ENCODE measurements around the gene PARD6A. TPM values are rescaled to one million over a fixed set of nuclear protein-coding genes. Genes with fewer than 3 reads are reported as not detected.
A peak's percentile ranks its signal among the peaks of the same experiment; 100 is the strongest.

Gene PARD6A
- total and polyA plus RNA-seq, 3 experiments from 2014 or later = 14.7 to 18.3 (median 16.7) TPM

DNA sequence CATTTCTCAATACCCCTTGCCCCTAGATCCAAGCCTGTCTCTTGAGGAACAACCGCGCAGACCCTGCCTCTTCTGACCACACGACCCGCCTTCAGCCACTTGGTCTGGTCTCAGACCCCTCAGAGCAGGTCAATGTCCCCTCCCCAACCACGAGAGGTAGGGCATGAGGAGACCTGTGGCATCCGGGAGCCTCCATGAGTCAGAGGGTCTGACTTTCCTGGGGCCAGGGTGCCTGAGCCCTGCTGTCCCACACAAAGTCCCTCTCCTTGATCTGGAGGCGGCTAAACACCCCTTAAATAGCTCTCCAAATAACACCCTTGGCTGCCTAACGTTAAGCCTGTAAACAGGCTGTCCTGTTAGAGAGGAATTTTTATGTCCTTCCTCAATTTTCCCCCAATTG, 10.7 kb upstream of the PARD6A start:
- ChIA-PET POLR2A (no interaction called here), CTCF (interaction anchor here (1.0 to 1.3 kb wide), 3 partner anchors 94 to 169 kb away, joined by 3 to 6 read pairs (median 4); partner anchors contain the start of gene ATP6V0D1)
- no peaks in the 10 kb centered on the region for H3K27me3 Mint-ChIP-seq
- Histone ChIP-seq H3K4me1 (ENCODE audit: insufficient read depth, low read length) (peaks cover 19% of the 10 kb centered on the region), H3K9me3 (ENCODE audit: low read length) (no peaks in the 10 kb centered on the region), H3K27ac (ENCODE audit: low read depth, low read length) (no peak overlapping the region), H3K27me3 (ENCODE audit: insufficient read depth, low read length, poor library complexity, severe bottlenecking) (no peaks in the 10 kb centered on the region), H3K36me3 (ENCODE audit: insufficient read depth, low read length) (peaks cover 16% of the 10 kb centered on the region), H3K4me3 (ENCODE audit: low read length) (no peak overlapping the region)
- peaks cover 5 to 65% (median 9%) of the 10 kb centered on the region in 3 donors for H3K36me3 Mint-ChIP-seq
- peak overlapping the region in 4 of 8 donors; percentile 45 to 64 (median 56) for H3K27ac Mint-ChIP-seq
- peak overlapping the region in 2 of 7 donors; percentile 34 to 53 for H3K4me3 Mint-ChIP-seq
- H3K4me1 Mint-ChIP-seq = peaks cover 8 to 23% (median 13%) of the 10 kb centered on the region in 3 donors
- H3K9me3 Mint-ChIP-seq = no peaks in the 10 kb centered on the region
- DNase-seq = no peak

DNA sequence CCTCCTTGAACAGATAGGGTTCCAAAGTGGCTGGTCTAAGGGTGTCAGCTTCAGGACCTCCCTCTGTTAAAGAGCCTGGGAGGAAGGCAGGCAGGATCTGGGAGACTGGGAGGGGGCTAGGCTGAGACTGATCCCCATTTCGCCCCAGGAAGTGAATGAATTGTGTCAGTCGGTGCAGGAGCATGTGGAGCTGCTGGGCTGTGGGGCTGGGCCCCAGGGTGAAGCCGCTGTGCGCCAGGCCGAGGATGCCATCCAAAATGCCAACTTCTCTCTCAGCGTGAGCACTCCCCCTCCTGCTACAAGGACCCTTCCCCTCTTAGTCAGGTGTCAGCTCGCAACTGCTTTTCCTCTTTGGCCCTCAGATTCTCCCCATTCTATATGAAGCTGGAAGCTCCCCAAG, 9.7 kb upstream of the PARD6A start:
- H3K9me3 ChIP-seq (ENCODE audit: low read length) = no peaks in the 10 kb centered on the region
- Mint-ChIP-seq H3K27ac (peak overlapping the region in 4 of 8 donors; percentile 50 to 80 (median 61)), H3K36me3 (peaks cover 5 to 69% (median 9%) of the 10 kb centered on the region in 3 donors), H3K4me1 (peaks cover 8 to 17% (median 8%) of the 10 kb centered on the region in 3 donors), H3K27me3 (no peaks in the 10 kb centered on the region), H3K9me3 (no peaks in the 10 kb centered on the region), H3K4me3 (peak overlapping the region in 1 of 7 donors; percentile 53)
- no peak for DNase-seq
- CTCF ChIA-PET = interaction anchor here (0.7 to 1.3 kb wide), 5 partner anchors 95 to 170 kb away, joined by 3 to 6 read pairs (median 4); partner anchors contain the start of gene ATP6V0D1
- H3K4me3 ChIP-seq (ENCODE audit: low read length) = no peak overlapping the region
- peaks cover 11% of the 10 kb centered on the region for H3K4me1 ChIP-seq (ENCODE audit: insufficient read depth, low read length)
- H3K27me3 ChIP-seq (ENCODE audit: insufficient read depth, low read length, poor library complexity, severe bottlenecking) = no peaks in the 10 kb centered on the region
- POLR2A ChIA-PET = no interaction called here
- H3K27ac ChIP-seq (ENCODE audit: low read depth, low read length) = no peak overlapping the region
- peaks cover 16% of the 10 kb centered on the region for H3K36me3 ChIP-seq (ENCODE audit: insufficient read depth, low read length)

DNA sequence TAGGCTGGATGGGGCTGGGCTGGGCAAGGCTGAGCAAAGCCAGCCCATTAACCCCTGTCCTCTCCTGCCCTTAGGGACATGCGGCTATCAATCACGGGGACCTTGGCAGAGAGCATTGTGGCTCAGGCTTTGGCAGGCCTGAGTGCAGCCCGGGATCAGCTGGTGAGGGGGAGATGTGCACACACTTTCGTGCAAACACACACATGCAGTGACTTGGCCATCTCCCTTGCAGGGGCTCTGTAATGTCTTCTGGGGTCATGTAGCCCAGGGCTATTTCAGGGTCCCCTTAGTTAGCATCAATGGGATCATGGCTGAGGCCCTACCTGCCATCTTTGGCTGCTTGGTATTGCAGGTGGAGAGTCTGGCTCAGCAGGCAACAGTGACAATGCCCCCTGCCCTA, 8.9 kb upstream of the PARD6A start:
- POLR2A ChIA-PET = no interaction called here
- peaks cover 5 to 11% (median 8%) of the 10 kb centered on the region in 3 donors for H3K4me1 Mint-ChIP-seq
- H3K4me3 ChIP-seq (ENCODE audit: low read length) = no peak overlapping the region
- H3K36me3 ChIP-seq (ENCODE audit: insufficient read depth, low read length) = peaks cover 16% of the 10 kb centered on the region
- peak overlapping the region in 1 of 7 donors; percentile 61 for H3K4me3 Mint-ChIP-seq
- H3K9me3 ChIP-seq (ENCODE audit: low read length) = no peaks in the 10 kb centered on the region
- no peaks in the 10 kb centered on the region for H3K9me3 Mint-ChIP-seq
- H3K4me1 ChIP-seq (ENCODE audit: insufficient read depth, low read length) = peaks cover 3% of the 10 kb centered on the region
- H3K27me3 ChIP-seq (ENCODE audit: insufficient read depth, low read length, poor library complexity, severe bottlenecking) = no peaks in the 10 kb centered on the region
- peak overlapping the region in 3 of 8 donors; percentile 20 to 37 (median 27) for H3K27ac Mint-ChIP-seq
- CTCF ChIA-PET = interaction anchor here (1.3 kb wide), 2 partner anchors 12 to 105 kb away, joined by 3 to 5 read pairs; no protein-coding TSS in a partner anchor
- no peaks in the 10 kb centered on the region for H3K27me3 Mint-ChIP-seq
- H3K36me3 Mint-ChIP-seq = peaks cover 5 to 69% (median 9%) of the 10 kb centered on the region in 3 donors
- H3K27ac ChIP-seq (ENCODE audit: low read depth, low read length) = no peak overlapping the region
- no peak for DNase-seq

DNA sequence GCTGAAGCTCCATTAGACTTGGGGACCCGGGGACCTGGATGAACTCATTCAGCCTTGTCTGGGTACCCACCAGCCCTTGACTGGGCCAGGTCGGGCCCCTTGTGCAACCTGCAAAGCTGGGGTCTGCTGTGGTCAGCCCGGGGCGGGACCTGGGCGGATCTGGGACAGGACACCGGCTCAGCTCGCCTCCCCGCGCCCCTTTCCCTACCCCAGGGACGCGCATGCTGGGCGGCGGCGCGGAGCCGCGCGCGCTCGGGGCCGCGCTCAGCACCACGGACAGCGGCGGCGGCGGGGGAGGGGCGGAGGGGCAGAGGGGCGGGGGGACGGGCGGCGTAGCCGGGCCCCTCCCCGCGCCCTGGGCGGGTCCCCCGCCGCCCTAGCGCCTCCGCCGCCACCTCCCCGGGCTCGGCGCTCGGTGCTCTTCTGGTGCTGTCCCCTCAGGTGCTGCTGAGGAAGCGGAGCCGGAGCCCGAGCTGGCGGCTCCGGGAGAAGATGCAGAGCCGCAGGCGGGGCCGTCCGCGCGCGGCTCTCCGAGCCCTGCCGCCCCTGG, 8.1 kb upstream of the PARD6A start:
- H3K36me3 ChIP-seq (ENCODE audit: insufficient read depth, low read length) = peaks cover 16% of the 10 kb centered on the region

DNA sequence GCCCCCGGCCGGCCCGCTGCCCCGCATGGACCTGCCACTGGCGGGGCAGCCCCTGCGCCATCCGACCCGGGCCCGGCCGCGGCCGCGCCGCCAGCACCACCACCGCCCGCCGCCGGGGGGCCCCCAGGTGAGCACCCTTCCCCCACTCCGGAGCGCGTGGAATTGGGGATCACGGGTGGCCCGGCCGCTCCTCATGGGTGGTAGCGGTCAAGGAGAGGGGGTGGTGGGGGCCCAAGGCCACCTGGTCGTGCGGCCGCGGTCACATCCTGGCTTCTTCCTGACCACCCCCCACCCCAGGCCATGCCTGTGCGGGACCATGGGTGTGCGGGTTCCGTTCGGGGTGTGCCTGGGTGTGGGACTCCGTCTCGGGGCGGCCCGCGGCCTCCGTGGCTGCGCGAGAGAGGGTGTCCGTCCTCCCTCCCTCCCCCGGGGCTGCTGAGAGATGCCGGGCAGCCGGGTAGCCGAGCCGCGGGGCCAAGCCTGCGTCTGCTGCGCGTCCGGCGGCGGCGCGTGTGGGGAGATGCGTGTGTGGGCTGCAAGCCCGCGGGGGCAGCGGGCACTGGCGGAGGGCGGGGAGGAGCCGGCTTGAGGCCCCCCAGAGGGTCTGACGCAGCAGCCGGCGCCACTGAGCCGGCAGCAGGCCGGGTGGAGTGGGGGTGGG, 7.5 kb upstream of the PARD6A start:
- Mint-ChIP-seq H3K4me3 (no peak overlapping the region), H3K36me3 (peaks cover 5 to 77% (median 9%) of the 10 kb centered on the region in 3 donors), H3K27ac (no peak overlapping the region), H3K9me3 (no peaks in the 10 kb centered on the region), H3K4me1 (peaks cover 5 to 16% (median 8%) of the 10 kb centered on the region in 3 donors), H3K27me3 (no peaks in the 10 kb centered on the region)
- Histone ChIP-seq H3K36me3 (ENCODE audit: insufficient read depth, low read length) (peaks cover 16% of the 10 kb centered on the region), H3K9me3 (ENCODE audit: low read length) (no peaks in the 10 kb centered on the region), H3K27ac (ENCODE audit: low read depth, low read length) (no peak overlapping the region), H3K27me3 (ENCODE audit: insufficient read depth, low read length, poor library complexity, severe bottlenecking) (no peaks in the 10 kb centered on the region), H3K4me1 (ENCODE audit: insufficient read depth, low read length) (peaks cover 1% of the 10 kb centered on the region), H3K4me3 (ENCODE audit: low read length) (no peak overlapping the region)
- CTCF ChIA-PET = interaction anchor here (1.3 kb wide), 1 partner anchor 11 kb away, joined by 3 read pairs; no protein-coding TSS in a partner anchor
- DNase-seq = no peak
- POLR2A ChIA-PET = no interaction called here

More for the DNA sequence above, 8.1 kb upstream of the PARD6A start:
- Mint-ChIP-seq H3K4me1 (peaks cover 5 to 11% (median 8%) of the 10 kb centered on the region in 3 donors), H3K27me3 (no peaks in the 10 kb centered on the region), H3K9me3 (no peaks in the 10 kb centered on the region), H3K27ac (peak overlapping the region in 1 of 8 donors; percentile 10), H3K4me3 (no peak overlapping the region), H3K36me3 (peaks cover 5 to 71% (median 9%) of the 10 kb centered on the region in 3 donors)
- ChIA-PET CTCF (interaction anchor here (1.3 kb wide), 1 partner anchor 11 kb away, joined by 3 read pairs; no protein-coding TSS in a partner anchor), POLR2A (no interaction called here)
- Histone ChIP-seq H3K4me3 (ENCODE audit: low read length) (no peak overlapping the region), H3K4me1 (ENCODE audit: insufficient read depth, low read length) (no peaks in the 10 kb centered on the region), H3K27ac (ENCODE audit: low read depth, low read length) (no peak overlapping the region), H3K9me3 (ENCODE audit: low read length) (no peaks in the 10 kb centered on the region), H3K27me3 (ENCODE audit: insufficient read depth, low read length, poor library complexity, severe bottlenecking) (no peaks in the 10 kb centered on the region)
- DNase-seq = no peak

DNA sequence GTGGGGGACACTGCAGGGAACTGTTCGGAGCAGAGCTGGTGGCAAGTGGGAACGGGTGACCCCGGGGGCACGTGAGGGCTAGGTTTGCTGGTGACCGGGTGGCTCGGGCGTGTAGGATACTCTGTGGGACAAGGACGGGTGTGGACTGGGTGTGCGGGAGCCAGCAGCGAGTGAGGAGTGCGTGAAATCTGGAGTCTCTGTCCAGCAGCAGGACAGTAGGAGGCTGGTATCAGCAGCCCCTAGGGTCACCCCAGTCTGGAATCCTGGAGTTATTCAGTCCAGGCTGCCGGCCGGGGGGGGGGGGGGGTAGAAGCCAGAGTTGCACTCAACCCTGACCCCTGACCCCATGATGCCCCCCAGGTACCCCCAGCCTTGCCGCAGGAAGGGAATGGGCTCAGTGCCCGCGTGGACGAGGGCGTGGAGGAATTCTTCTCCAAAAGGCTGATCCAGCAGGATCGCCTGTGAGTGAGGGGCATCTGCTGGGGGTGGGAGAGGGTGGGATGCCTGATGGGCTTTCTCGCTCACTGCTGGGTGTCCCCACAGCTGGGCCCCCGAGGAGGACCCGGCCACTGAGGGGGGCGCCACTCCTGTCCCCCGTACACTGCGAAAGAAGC, 6.9 kb upstream of the PARD6A start:
- H3K27me3 Mint-ChIP-seq = no peaks in the 10 kb centered on the region
- Histone ChIP-seq H3K36me3 (ENCODE audit: insufficient read depth, low read length) (peaks cover 16% of the 10 kb centered on the region), H3K4me3 (ENCODE audit: low read length) (no peak overlapping the region), H3K27me3 (ENCODE audit: insufficient read depth, low read length, poor library complexity, severe bottlenecking) (no peaks in the 10 kb centered on the region), H3K4me1 (ENCODE audit: insufficient read depth, low read length) (peaks cover 7% of the 10 kb centered on the region), H3K27ac (ENCODE audit: low read depth, low read length) (no peak overlapping the region), H3K9me3 (ENCODE audit: low read length) (no peaks in the 10 kb centered on the region)
- peaks cover 5 to 74% (median 9%) of the 10 kb centered on the region in 3 donors for H3K36me3 Mint-ChIP-seq
- ChIA-PET POLR2A (no interaction called here), CTCF (interaction anchor here (0.8 kb wide), 1 partner anchor 9 kb away, joined by 4 read pairs; the partner anchor contains the start of gene CARMIL2)
- H3K9me3 Mint-ChIP-seq = no peaks in the 10 kb centered on the region
- DNase-seq = no peak
- H3K4me3 Mint-ChIP-seq = no peak overlapping the region
- H3K27ac Mint-ChIP-seq = no peak overlapping the region
- peaks cover 8 to 21% (median 12%) of the 10 kb centered on the region in 3 donors for H3K4me1 Mint-ChIP-seq

DNA sequence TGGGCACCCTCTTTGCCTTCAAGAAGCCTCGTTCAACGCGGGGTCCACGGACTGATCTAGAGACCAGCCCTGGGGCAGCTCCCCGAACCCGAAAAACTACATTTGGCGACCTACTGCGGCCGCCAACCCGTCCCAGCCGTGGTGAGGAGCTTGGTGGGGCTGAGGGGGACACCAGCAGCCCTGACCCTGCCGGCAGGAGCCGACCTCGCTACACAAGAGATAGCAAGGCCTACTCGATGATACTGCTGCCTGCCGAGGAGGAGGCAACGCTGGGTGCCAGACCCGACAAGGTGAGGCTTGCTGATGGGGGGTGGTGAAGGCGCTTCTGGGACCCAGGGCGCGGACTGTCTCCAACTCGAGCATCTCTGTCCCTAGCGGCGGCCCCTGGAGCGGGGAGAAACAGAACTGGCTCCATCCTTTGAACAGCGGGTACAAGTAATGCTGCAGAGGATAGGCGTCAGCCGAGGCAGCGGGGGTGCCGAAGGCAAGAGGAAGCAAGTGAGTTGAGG, 6.3 kb upstream of the PARD6A start:
- H3K27me3 Mint-ChIP-seq = no peaks in the 10 kb centered on the region
- H3K4me1 Mint-ChIP-seq = peaks cover 13 to 26% (median 17%) of the 10 kb centered on the region in 3 donors
- H3K27ac Mint-ChIP-seq = peak overlapping the region in 3 of 8 donors; percentile 50 to 91 (median 87)
- peak overlapping the region in 1 of 7 donors; percentile 16 for H3K4me3 Mint-ChIP-seq
- no peaks in the 10 kb centered on the region for H3K27me3 ChIP-seq (ENCODE audit: insufficient read depth, low read length, poor library complexity, severe bottlenecking)
- peaks cover 5 to 74% (median 9%) of the 10 kb centered on the region in 3 donors for H3K36me3 Mint-ChIP-seq
- no peaks in the 10 kb centered on the region for H3K9me3 Mint-ChIP-seq
- ChIA-PET CTCF (interaction anchor here (0.8 kb wide), 1 partner anchor 10 kb away, joined by 4 read pairs; the partner anchor contains the start of gene CARMIL2), POLR2A (no interaction called here)
- no peak overlapping the region for H3K27ac ChIP-seq (ENCODE audit: low read depth, low read length)
- no peaks in the 10 kb centered on the region for H3K9me3 ChIP-seq (ENCODE audit: low read length)
- peaks cover 16% of the 10 kb centered on the region for H3K36me3 ChIP-seq (ENCODE audit: insufficient read depth, low read length)
- DNase-seq = no peak
- no peak overlapping the region for H3K4me3 ChIP-seq (ENCODE audit: low read length)
- peaks cover 13% of the 10 kb centered on the region for H3K4me1 ChIP-seq (ENCODE audit: insufficient read depth, low read length)
